ENCODE data around the gene STAB1. TPM values are rescaled to one million over a fixed set of nuclear protein-coding genes. Genes with fewer than 3 reads are reported as not detected.

The STAB1 gene
- total and polyA plus RNA-seq, 10 of the 15 experiments (the other 5 are each of a cell fraction or from before 2014, with no cell fraction given) = 0.46 TPM; not detected in 9

DNA sequence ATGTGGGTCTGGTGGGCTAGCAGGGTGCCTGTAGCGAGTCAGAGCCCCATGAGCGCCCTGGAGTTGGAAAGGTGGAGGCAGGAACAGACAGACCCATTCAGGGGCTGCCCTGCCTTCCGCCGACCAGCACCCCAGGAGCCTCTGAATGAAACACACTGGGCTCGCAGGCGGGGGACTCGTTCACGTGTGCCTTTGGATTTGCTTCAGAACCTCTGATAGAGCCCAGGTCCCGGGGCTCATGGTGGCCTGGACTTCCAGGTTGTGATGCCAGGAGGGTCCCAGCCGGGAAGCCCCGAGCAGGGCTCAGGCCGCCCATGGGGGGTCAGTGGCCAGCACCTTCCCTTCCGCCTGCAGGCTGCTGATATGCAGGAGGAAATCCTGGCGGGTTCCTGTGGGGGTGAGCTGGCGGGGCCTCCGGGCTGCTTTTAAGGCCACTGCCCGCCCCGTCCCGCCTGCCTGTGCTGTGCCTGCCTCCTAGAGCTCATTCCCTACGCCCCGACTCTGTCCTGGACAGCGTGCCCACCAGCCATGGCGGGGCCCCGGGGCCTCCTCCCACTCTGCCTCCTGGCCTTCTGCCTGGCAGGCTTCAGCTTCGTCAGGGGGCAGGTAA is at the start of gene STAB1 (continued):
- TF ChIP-seq, protein P1, sequence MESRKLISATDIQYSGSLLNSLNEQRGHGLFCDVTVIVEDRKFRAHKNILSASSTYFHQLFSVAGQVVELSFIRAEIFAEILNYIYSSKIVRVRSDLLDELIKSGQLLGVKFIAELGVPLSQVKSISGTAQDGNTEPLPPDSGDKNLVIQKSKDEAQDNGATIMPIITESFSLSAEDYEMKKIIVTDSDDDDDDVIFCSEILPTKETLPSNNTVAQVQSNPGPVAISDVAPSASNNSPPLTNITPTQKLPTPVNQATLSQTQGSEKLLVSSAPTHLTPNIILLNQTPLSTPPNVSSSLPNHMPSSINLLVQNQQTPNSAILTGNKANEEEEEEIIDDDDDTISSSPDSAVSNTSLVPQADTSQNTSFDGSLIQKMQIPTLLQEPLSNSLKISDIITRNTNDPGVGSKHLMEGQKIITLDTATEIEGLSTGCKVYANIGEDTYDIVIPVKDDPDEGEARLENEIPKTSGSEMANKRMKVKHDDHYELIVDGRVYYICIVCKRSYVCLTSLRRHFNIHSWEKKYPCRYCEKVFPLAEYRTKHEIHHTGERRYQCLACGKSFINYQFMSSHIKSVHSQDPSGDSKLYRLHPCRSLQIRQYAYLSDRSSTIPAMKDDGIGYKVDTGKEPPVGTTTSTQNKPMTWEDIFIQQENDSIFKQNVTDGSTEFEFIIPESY (IDR thresholded peaks at IDR 0.05) = no peak
- TF ChIP-seq RBBP5 (conservative IDR thresholded peaks at IDR 0.05) = no peak
- TF ChIP-seq ZNF274 (IDR thresholded peaks at IDR 0.05; ENCODE audit: insufficient read depth, insufficient read length) = no peak
- TF ChIP-seq ZSCAN29 (IDR thresholded peaks at IDR 0.05) = no peak

- intact Hi-C loops (cut with micrococcal nuclease; ENCODE audit: unreplicated experiment) = loop anchor here (5.0 kb wide), 2 partner anchors 154 to 224 kb away; no protein-coding TSS in a partner anchor
- H3K27me3 ChIP-seq (replicated peaks in 1 of 2; ENCODE audit: control insufficient read depth in 2 of 2, insufficient read depth in 2 of 2, low read length in 1 of 2) = no peaks in the 10 kb centered on the region
- H3K4me2 ChIP-seq (ENCODE audit: control insufficient read depth, insufficient read depth) = no peak overlapping the region
- no peaks in the 10 kb centered on the region for H3K9me3 ChIP-seq (replicated peaks; ENCODE audit: control insufficient read depth, insufficient read depth, low read length)
- H2AFZ ChIP-seq (ENCODE audit: control insufficient read depth, low read depth, low read length) = no peak overlapping the region
- ChIA-PET RAD21 (ENCODE audit: unreplicated experiment) (interaction anchor here (1.0 to 5.8 kb wide), 9 partner anchors 18 to 444 kb away, joined by 3 to 63 read pairs (median 6); no protein-coding TSS in a partner anchor), SMC1A (ENCODE audit: uncharacterized antibody, unreplicated experiment) (interaction anchor here (0.9 to 2.7 kb wide), 11 partner anchors 8 to 221 kb away, joined by 3 to 14 read pairs (median 4); partner anchors contain the start of gene TLR9), CTCF (interaction anchor here (0.6 to 6.6 kb wide), 21 partner anchors 11 to 244 kb away, joined by 3 to 147 read pairs (median 4); partner anchors contain the start of genes GLYCTK and TLR9), POLR2A (interaction anchor here (0.8 to 1.4 kb wide), 2 partner anchors 12 to 33 kb away, joined by 4 read pairs; no protein-coding TSS in a partner anchor)
- DNase-seq (ENCODE audit: low read depth, low spot score) (no peak), FAIRE-seq (no peak), ATAC-seq (no peak)
- in situ Hi-C loops (cut with MboI) = no loop called here
- no peaks in the 10 kb centered on the region for H3K36me3 ChIP-seq (ENCODE audit: control insufficient read depth in 2 of 2, insufficient read depth in 2 of 2, low read length in 1 of 2)
- H3K4me1 ChIP-seq (ENCODE audit: control insufficient read depth, insufficient read depth, low read length) = no peaks in the 10 kb centered on the region
- H3K79me2 ChIP-seq (ENCODE audit: control insufficient read depth, insufficient read depth, low read length) = no peaks in the 10 kb centered on the region
- no peak overlapping the region for H3K4me3 ChIP-seq
- no peak overlapping the region for H3K27ac ChIP-seq (ENCODE audit: control insufficient read depth, insufficient read depth)
- WGBS (ENCODE audit: insufficient coverage, insufficient replicate concordance, low lambda C conversion rate, missing lambda C conversion rate) = 58% methylated on average over 4 of the region's 4 CpGs
- H4K20me1 ChIP-seq (ENCODE audit: control insufficient read depth, insufficient read depth) = no peaks in the 10 kb centered on the region
- TF ChIP-seq, protein P2, sequence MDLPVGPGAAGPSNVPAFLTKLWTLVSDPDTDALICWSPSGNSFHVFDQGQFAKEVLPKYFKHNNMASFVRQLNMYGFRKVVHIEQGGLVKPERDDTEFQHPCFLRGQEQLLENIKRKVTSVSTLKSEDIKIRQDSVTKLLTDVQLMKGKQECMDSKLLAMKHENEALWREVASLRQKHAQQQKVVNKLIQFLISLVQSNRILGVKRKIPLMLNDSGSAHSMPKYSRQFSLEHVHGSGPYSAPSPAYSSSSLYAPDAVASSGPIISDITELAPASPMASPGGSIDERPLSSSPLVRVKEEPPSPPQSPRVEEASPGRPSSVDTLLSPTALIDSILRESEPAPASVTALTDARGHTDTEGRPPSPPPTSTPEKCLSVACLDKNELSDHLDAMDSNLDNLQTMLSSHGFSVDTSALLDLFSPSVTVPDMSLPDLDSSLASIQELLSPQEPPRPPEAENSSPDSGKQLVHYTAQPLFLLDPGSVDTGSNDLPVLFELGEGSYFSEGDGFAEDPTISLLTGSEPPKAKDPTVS (IDR thresholded peaks at IDR 0.05; ENCODE audit: low read depth, low read length) = no peak
- TF ChIP-seq STAT3 (IDR thresholded peaks at IDR 0.05; ENCODE audit: low read depth, low read length) (no peak), RAD51 (IDR thresholded peaks at IDR 0.05) (no peak), JUNB (IDR thresholded peaks at IDR 0.05) (no peak), ASH2L (IDR thresholded peaks at IDR 0.05; ENCODE audit: borderline replicate concordance, low read depth) (no peak), CREM (IDR thresholded peaks at IDR 0.05; ENCODE audit: low read depth) (no peak), POU2F2 (IDR thresholded peaks at IDR 0.05; ENCODE audit: borderline replicate concordance, low read depth, low read length) (no peak), ETV6 (conservative IDR thresholded peaks at IDR 0.05 in 1 of 2, IDR thresholded peaks at IDR 0.05 in 1 of 2; ENCODE audit: borderline replicate concordance in 1 of 2, low read depth in 1 of 2) (no peak), CHD1 (IDR thresholded peaks at IDR 0.05; ENCODE audit: low read depth, low read length) (no peak), NR2C1 (IDR thresholded peaks at IDR 0.05) (no peak), BCLAF1 (IDR thresholded peaks at IDR 0.05) (no peak)
- no peak overlapping the region for H3K9ac ChIP-seq (ENCODE audit: control insufficient read depth, insufficient read depth, low read length)
- BruUV-seq (replicated peaks) = no TSS peak
Measured at GRCh38 chr3:52446042-52446441, 49.1 kb upstream of the STAB1 start.

Measured in GM12878 (cell line).